A673 (cell line): Measurements from ENCODE around the gene MPO. TPM values are rescaled to one million over a fixed set of nuclear protein-coding genes. Genes with fewer than 3 reads are reported as not detected.

Experiments used
- Bru-seq: library from RNA; stranded (reverse); fragments of 400-500 nt; gene quantifications from one replicate; lab custom pipeline; 2021; lab: Mats Ljungman, UMichigan
- BruChase-seq, 2 experiments: library from RNA; stranded (reverse); fragments of 400-500 nt; gene quantifications; one replicate each; lab custom pipeline; 2021; lab: Mats Ljungman, UMichigan
- BruUV-seq: library from RNA; stranded (reverse); fragments of 400-500 nt; replicated peaks from 2 replicates; lab custom pipeline; 2021; lab: Mats Ljungman, UMichigan
- CTCF ChIA-PET: fragments of 300-600 bp; sonication (Branson Sonifier 250); formaldehyde crosslinking; loops from one replicate; lab custom pipeline; 2022; ENCODE audit warnings: antibody characterized with exemption; lab: Charles Lee
- POLR2A ChIA-PET: fragments of 300-600 bp; sonication (Branson Sonifier 250); formaldehyde crosslinking; loops from one replicate; lab custom pipeline; 2022; ENCODE audit warnings: antibody characterized with exemption; ENCODE audit not compliant: low non-redundant PET; lab: Charles Lee
- DNase-seq: peaks from one replicate; pipeline ENCODE4 v3.0.0-alpha.2; 2015; ENCODE audit warnings: low spot score
- H3K27ac ChIP-seq: fragments of 200-600 bp; sonication (generic); 2 replicates; pipeline ENCODE4 v1.5.1; 2016; ENCODE audit warnings: mixed run types, low read depth, mild to moderate bottlenecking, mixed read lengths, antibody characterized with exemption, low read length; ENCODE audit not compliant: poor library complexity, severe bottlenecking
- H3K27me3 ChIP-seq: fragments of 200-600 bp; sonication (generic); replicated peaks from 2 replicates; pipeline ENCODE4 v1.6.1; 2017; ENCODE audit warnings: mixed run types, low read depth, mild to moderate bottlenecking, mixed read lengths, antibody characterized with exemption, low read length; ENCODE audit not compliant: insufficient read depth, poor library complexity
- H3K36me3 ChIP-seq: fragments of 200-600 bp; sonication (generic); 2 replicates; pipeline ENCODE4 v1.6.1; 2016; ENCODE audit warnings: mixed run types, mild to moderate bottlenecking, mixed read lengths, antibody characterized with exemption, low read length; ENCODE audit not compliant: insufficient read depth, poor library complexity, severe bottlenecking
- H3K4me1 ChIP-seq: fragments of 200-600 bp; sonication (generic); 2 replicates; pipeline ENCODE4 v1.6.1; 2017; ENCODE audit warnings: mixed run types, mild to moderate bottlenecking, mixed read lengths, antibody characterized with exemption, low read length; ENCODE audit not compliant: insufficient read depth, poor library complexity, severe bottlenecking
- H3K4me3 ChIP-seq: fragments of 200-600 bp; sonication (generic); 2 replicates; pipeline ENCODE4 v1.5.1; 2016; ENCODE audit warnings: low read depth, mixed run types, mild to moderate bottlenecking, mixed read lengths, low read length; ENCODE audit not compliant: poor library complexity, severe bottlenecking
- H3K9me3 ChIP-seq: fragments of 200-600 bp; sonication (generic); 2 replicates; pipeline ENCODE4 v1.6.1; 2016; ENCODE audit warnings: mixed run types, low read depth, mild to moderate bottlenecking, mixed read lengths, antibody characterized with exemption, low read length; ENCODE audit not compliant: poor library complexity, severe bottlenecking
- CTCF ChIP-seq: fragments of 300-800, 200-600 bp; sonication (generic); conservative IDR thresholded peaks from 2 replicates; pipeline ENCODE4 v1.5.1; 2017; ENCODE audit warnings: low read depth, mild to moderate bottlenecking, antibody characterized with exemption, low read length, moderate library complexity, mixed read lengths
- EZH2 ChIP-seq: fragments of 200-600 bp; sonication (generic); IDR thresholded peaks from 2 replicates; pipeline ENCODE4 v1.6.1; 2017; ENCODE audit warnings: borderline replicate concordance, low read depth, mild to moderate bottlenecking, mixed read lengths, antibody characterized with exemption, low read length; ENCODE audit not compliant: poor library complexity, severe bottlenecking
- intact Hi-C: fragments of 100-400 bp; cut with micrococcal nuclease; formaldehyde crosslinking; loops from one replicate; pipeline ENCODE4 v1.10.0; 2022; ENCODE audit not compliant: unreplicated experiment
- long read RNA-seq: library from polyadenylated mRNA; stranded (forward); transcript quantifications from one replicate; pipeline ENCODE4 v2.0.0, GENCODE V29; 2022
- total RNA-seq: library from RNA; stranded (reverse); gene quantifications from 2 replicates; pipeline ENCODE4 v1.2.3, GENCODE V29; 2021

The MPO gene
- total RNA-seq = not detected in 2 replicates
- Bru-seq, nascent RNA = percentile 7 among the genes with signal in this experiment
- not detected for BruChase-seq, experiment 1, labeled RNA remaining after a 2-hour chase
- not detected for BruChase-seq, experiment 2, labeled RNA remaining after a 6-hour chase
- long read RNA-seq = 0 reads

- no peak within 1 kb of the TSS for H3K27ac ChIP-seq
- no peak for DNase-seq
- TF ChIP-seq CTCF = no peak
- no peak for TF ChIP-seq EZH2
- H3K9me3 ChIP-seq = no peaks in the 10 kb centered on the region
- ChIA-PET POLR2A (no interaction called here), CTCF (interaction anchor here (0.6 kb wide), 1 partner anchor 272 kb away, joined by 11 read pairs; no protein-coding TSS in a partner anchor)
- H3K4me1 ChIP-seq = peaks cover 6% of the 10 kb centered on the region
- no peak within 1 kb of the TSS for H3K4me3 ChIP-seq
- peaks cover 25% of the 10 kb centered on the region for H3K27me3 ChIP-seq
- intact Hi-C loops = no loop called here
- BruUV-seq = no TSS peak
- no peaks in the 10 kb centered on the region for H3K36me3 ChIP-seq
Measured at GRCh38 chr17:58280480-58281217, at the start of gene MPO. Gene MPO (minus strand): TSS chr17:58280935. CDS start chr17:58280758, 177 bp downstream.

- Histone ChIP-seq H3K27me3 (no peaks in the 10 kb centered on the region), H3K4me3 (no peak overlapping the region), H3K27ac (no peak overlapping the region), H3K36me3 (no peaks in the 10 kb centered on the region), H3K4me1 (peaks cover 15% of the 10 kb centered on the region), H3K9me3 (no peaks in the 10 kb centered on the region)
- TF ChIP-seq EZH2 = no peak
- TF ChIP-seq CTCF = no peak
- DNase-seq = no peak
- ChIA-PET POLR2A (no interaction called here), CTCF (no interaction called here)
- BruUV-seq = no TSS peak
- intact Hi-C loops = no loop called here
Measured at GRCh38 chr17:58329810-58330537, 49.2 kb upstream of the MPO start.

- peaks cover 15% of the 10 kb centered on the region for H3K4me1 ChIP-seq
- no peak overlapping the region for H3K4me3 ChIP-seq
- H3K9me3 ChIP-seq = no peaks in the 10 kb centered on the region
- POLR2A ChIA-PET = no interaction called here
- H3K27ac ChIP-seq = no peak overlapping the region
- peak; percentile 37 for DNase-seq
- H3K27me3 ChIP-seq = no peaks in the 10 kb centered on the region
- BruUV-seq = no TSS peak
- CTCF ChIA-PET = no interaction called here
- H3K36me3 ChIP-seq = no peaks in the 10 kb centered on the region
- intact Hi-C loops = no loop called here
- TF ChIP-seq CTCF (peak; percentile 48), EZH2 (no peak)
Measured at GRCh38 chr17:58329035-58329809, 48.5 kb upstream of the MPO start.
